GM23338 (cell line): ENCODE measurements around the gene PLEKHA8. TPM values are rescaled to one million over a fixed set of nuclear protein-coding genes. Genes with fewer than 3 reads are reported as not detected.

Source experiments
- ATAC-seq: fragments of 200-7000 bp; cut with Tn5 transposase; 3 replicates; pipeline ENCODE4 v1.9.1; 2020
- DNase-seq: peaks from one replicate; pipeline ENCODE4 v3.0.0-alpha.2; 2015; ENCODE audit warnings: low spot score
- H2AFZ ChIP-seq: fragments of 200-600 bp; sonication (generic); 2 replicates; pipeline ENCODE4 v1.8.0; 2016; ENCODE audit warnings: antibody characterized with exemption, mild to moderate bottlenecking, moderate library complexity
- H3F3A ChIP-seq: fragments of 200-600 bp; sonication (generic); replicated peaks from 2 replicates; pipeline ENCODE4 v1.8.0; 2017; ENCODE audit warnings: antibody characterized with exemption, mixed run types, low read depth
- H3K27ac ChIP-seq: fragments of 200-600 bp; sonication (generic); 2 replicates; pipeline ENCODE4 v1.6.1; 2016; ENCODE audit warnings: low read depth
- H3K27me3 ChIP-seq: fragments of 200-600 bp; sonication (generic); 2 replicates; pipeline ENCODE4 v1.8.0; 2016; ENCODE audit warnings: mild to moderate bottlenecking, mixed run types, moderate library complexity; ENCODE audit not compliant: insufficient read depth
- H3K36me3 ChIP-seq: fragments of 200-600 bp; sonication (generic); 2 replicates; pipeline ENCODE4 v1.8.0; 2016; ENCODE audit warnings: mild to moderate bottlenecking; ENCODE audit not compliant: insufficient read depth
- H3K4me1 ChIP-seq: fragments of 200-600 bp; sonication (generic); 2 replicates; pipeline ENCODE4 v1.8.0; 2016; ENCODE audit warnings: mild to moderate bottlenecking, moderate library complexity; ENCODE audit not compliant: insufficient read depth
- H3K4me2 ChIP-seq: fragments of 200-600 bp; sonication (generic); 2 replicates; pipeline ENCODE4 v1.7.1; 2017; ENCODE audit warnings: mixed run types
- H3K4me3 ChIP-seq: fragments of 200-600 bp; sonication (generic); 2 replicates; pipeline ENCODE4 v1.6.1; 2016; ENCODE audit warnings: mixed run types
- H3K79me2 ChIP-seq: fragments of 200-600 bp; sonication (generic); replicated peaks from 2 replicates; pipeline ENCODE4 v1.8.0; 2017; ENCODE audit warnings: mild to moderate bottlenecking; ENCODE audit not compliant: insufficient read depth
- H3K9me2 ChIP-seq: fragments of 200-600 bp; sonication (generic); 2 replicates; pipeline ENCODE4 v1.8.0; 2017; ENCODE audit not compliant: insufficient read depth
- H4K20me1 ChIP-seq: fragments of 200-600 bp; sonication (generic); replicated peaks from 2 replicates; pipeline ENCODE4 v1.8.0; 2017; ENCODE audit warnings: mild to moderate bottlenecking; ENCODE audit not compliant: insufficient read depth
- H3K27ac Mint-ChIP-seq: 2 replicates; pipeline ENCODE4 v1.8.0; 2020; ENCODE audit warnings: inconsistent platforms, mild to moderate bottlenecking, moderate library complexity, mixed read lengths
- H3K27me3 Mint-ChIP-seq: 3 replicates; pipeline ENCODE4 v1.8.0; 2022; ENCODE audit warnings: low read depth, mild to moderate bottlenecking, moderate library complexity, mixed read lengths, inconsistent platforms; ENCODE audit not compliant: insufficient read depth, poor library complexity
- H3K36me3 Mint-ChIP-seq: 3 replicates; pipeline ENCODE4 v1.8.0; 2021; ENCODE audit warnings: low read depth, mild to moderate bottlenecking, inconsistent platforms, moderate library complexity, mixed read lengths
- H3K4me1 Mint-ChIP-seq: 3 replicates; pipeline ENCODE4 v1.8.0; 2020; ENCODE audit warnings: mild to moderate bottlenecking, inconsistent platforms, mixed read lengths
- H3K4me3 Mint-ChIP-seq: 3 replicates; pipeline ENCODE4 v1.8.0; 2021; ENCODE audit warnings: moderate library complexity, mild to moderate bottlenecking, inconsistent platforms, mixed read lengths
- H3K9me3 Mint-ChIP-seq: 3 replicates; pipeline ENCODE4 v1.8.0; 2020; ENCODE audit warnings: moderate library complexity, mild to moderate bottlenecking, inconsistent platforms, mixed read lengths
- CREB1 ChIP-seq: fragments of 250-450 bp; sonication (Bioruptor Pico); IDR thresholded peaks from 2 replicates; pipeline ENCODE4 v1.5.0; 2020; ENCODE audit warnings: low read depth, mild to moderate bottlenecking, moderate library complexity
- EZH2 ChIP-seq: fragments of 200-600 bp; sonication (generic); IDR thresholded peaks from one replicate; pipeline ENCODE4 v1.8.0; 2017; ENCODE audit warnings: antibody characterized with exemption, mild to moderate bottlenecking, low read depth; ENCODE audit not compliant: unreplicated experiment
- ZNF331 ChIP-seq: fragments of 250-450 bp; sonication (Bioruptor Pico); IDR thresholded peaks from 2 replicates; pipeline ENCODE4 v1.5.0; 2020; ENCODE audit warnings: low read depth, mild to moderate bottlenecking, moderate library complexity
- ZNF462 ChIP-seq: fragments of 250-450 bp; sonication (Bioruptor Pico); IDR thresholded peaks from 2 replicates; pipeline ENCODE4 v1.5.0; 2020; ENCODE audit warnings: mild to moderate bottlenecking, moderate library complexity
- polyA plus RNA-seq: library from polyadenylated mRNA; unstranded; fragments of >200 nt; fragmentation: Nextera tagmentation; extraction: Ambion mirVana; gene quantifications from 2 replicates; pipeline ENCODE4 v1.2.1, GENCODE V29; 2016
- total RNA-seq: library from RNA; depleted of rRNA; stranded (reverse); fragments of >200 nt; shearing (Covaris generic); gene quantifications from 2 replicates; pipeline ENCODE4 v1.2.3, GENCODE V29; 2014

PLEKHA8 gene
- total and polyA plus RNA-seq, 2 experiments from 2014 or later = 11.6 to 44.9 TPM

GRCh38 chr7:30019387-30019786 lies 8.8 kb upstream of the PLEKHA8 start:
- H4K20me1 ChIP-seq = peaks cover 8% of the 10 kb centered on the region; the same call in 1 of the 2 replicates
- H3K9me2 ChIP-seq = no peaks in the 10 kb centered on the region
- H3K27me3 ChIP-seq = no peaks in the 10 kb centered on the region
- no peaks in the 10 kb centered on the region for H3K27me3 Mint-ChIP-seq
- no peak overlapping the region for H2AFZ ChIP-seq
- H3K4me2 ChIP-seq = no peak overlapping the region
- H3K4me1 ChIP-seq = no peaks in the 10 kb centered on the region
- no peak for ATAC-seq
- no peak for DNase-seq
- H3K79me2 ChIP-seq = peaks cover 22% of the 10 kb centered on the region
- peaks cover 19% of the 10 kb centered on the region; the same call in 1 of the 2 replicates for H3K36me3 ChIP-seq
- H3K4me1 Mint-ChIP-seq = peaks cover 3% of the 10 kb centered on the region; the same call in 2 of the 3 replicates
- no peak overlapping the region for H3K4me3 ChIP-seq
- H3K4me3 Mint-ChIP-seq = no peak overlapping the region
- no peaks in the 10 kb centered on the region for H3K9me3 Mint-ChIP-seq
- no peak overlapping the region for H3K27ac Mint-ChIP-seq
- TF ChIP-seq ZNF331 (CRISPR knock-in tag) (no peak), CREB1 (CRISPR knock-in tag) (no peak)
- H3K27ac ChIP-seq = no peak overlapping the region
- peaks cover 24% of the 10 kb centered on the region for H3K36me3 Mint-ChIP-seq
- H3F3A ChIP-seq = no peaks in the 10 kb centered on the region

GRCh38 chr7:30019960-30020359 lies 8.3 kb upstream of the PLEKHA8 start:
- peaks cover 8% of the 10 kb centered on the region; the same call in 2 of the 3 replicates for H3K4me1 Mint-ChIP-seq
- H3K36me3 ChIP-seq = peaks cover 19% of the 10 kb centered on the region; the same call in 1 of the 2 replicates
- no peak overlapping the region for H3K27ac Mint-ChIP-seq
- no peaks in the 10 kb centered on the region for H3K4me1 ChIP-seq
- no peak overlapping the region for H3K4me3 Mint-ChIP-seq
- no peak overlapping the region for H3K27ac ChIP-seq
- H4K20me1 ChIP-seq = peaks cover 8% of the 10 kb centered on the region; the same call in 1 of the 2 replicates
- ATAC-seq = no peak
- DNase-seq = no peak
- peaks cover 28% of the 10 kb centered on the region for H3K79me2 ChIP-seq
- no peaks in the 10 kb centered on the region for H3K9me3 Mint-ChIP-seq
- no peak overlapping the region for H2AFZ ChIP-seq
- no peaks in the 10 kb centered on the region for H3K9me2 ChIP-seq
- H3K4me3 ChIP-seq = no peak overlapping the region
- no peaks in the 10 kb centered on the region for H3K27me3 ChIP-seq
- H3K4me2 ChIP-seq = no peak overlapping the region
- no peaks in the 10 kb centered on the region for H3F3A ChIP-seq
- peaks cover 3% of the 10 kb centered on the region for H3K27me3 Mint-ChIP-seq
- no peak for TF ChIP-seq CREB1 (CRISPR knock-in tag)
- no peak for TF ChIP-seq ZNF462
- no peak for TF ChIP-seq EZH2
- no peak for TF ChIP-seq ZNF331 (CRISPR knock-in tag)
- peaks cover 21% of the 10 kb centered on the region for H3K36me3 Mint-ChIP-seq
